ENCODE results near the gene RPL36AL.

Gene RPL36AL

DNA sequence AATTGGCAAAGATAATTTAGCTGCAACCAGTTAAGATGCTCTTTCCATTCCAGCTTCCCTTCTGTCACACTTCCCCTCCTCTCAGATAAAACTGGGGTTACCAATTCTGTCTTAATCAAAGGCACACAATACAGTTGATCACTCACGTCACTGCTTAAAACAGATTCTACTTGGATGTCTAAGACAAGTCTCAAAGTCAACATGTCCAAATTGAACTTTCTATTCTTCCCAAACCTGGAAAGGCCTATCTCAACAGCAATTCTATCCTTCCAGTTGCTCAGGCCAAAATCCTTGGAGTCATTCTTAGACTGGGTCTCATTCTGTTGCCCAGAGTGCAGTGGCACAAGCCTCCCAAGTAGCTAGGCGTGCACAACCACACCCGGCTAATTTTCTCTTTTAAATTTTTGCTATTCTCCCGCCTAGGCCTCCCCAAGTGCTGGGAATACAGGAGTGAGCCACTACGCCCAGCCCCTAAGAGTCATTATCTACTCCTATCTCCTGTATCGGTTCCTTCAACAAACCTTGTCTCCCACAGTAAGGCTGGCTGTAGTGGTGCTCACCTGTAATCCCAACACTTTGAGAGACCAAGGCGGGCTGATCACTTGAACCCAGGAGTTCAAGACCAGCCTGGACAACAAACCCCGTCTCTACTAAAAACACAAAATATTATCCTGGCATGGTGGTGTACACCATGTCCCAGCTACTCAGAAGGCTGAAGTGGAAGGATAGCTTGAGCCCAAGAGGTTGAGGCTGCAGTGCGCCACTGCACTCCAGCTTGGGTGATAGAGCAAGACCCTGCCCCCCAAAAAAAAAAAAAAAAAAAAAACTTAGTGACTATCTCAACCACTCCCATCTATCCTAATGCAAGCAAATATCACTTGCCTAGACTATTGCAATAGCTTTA lies 39.0 kb downstream of the RPL36AL start:
- DNase-seq (ENCODE audit: low spot score): no peak

- DNase-seq (ENCODE audit: low spot score): no peak
Observed at GRCh38 chr14:49579841-49580240, 40.6 kb downstream of the RPL36AL start.

GRCh38 chr14:49578141-49578540 lies 42.3 kb downstream of the RPL36AL start:
- DNase-seq (ENCODE audit: low spot score): no peak

DNA sequence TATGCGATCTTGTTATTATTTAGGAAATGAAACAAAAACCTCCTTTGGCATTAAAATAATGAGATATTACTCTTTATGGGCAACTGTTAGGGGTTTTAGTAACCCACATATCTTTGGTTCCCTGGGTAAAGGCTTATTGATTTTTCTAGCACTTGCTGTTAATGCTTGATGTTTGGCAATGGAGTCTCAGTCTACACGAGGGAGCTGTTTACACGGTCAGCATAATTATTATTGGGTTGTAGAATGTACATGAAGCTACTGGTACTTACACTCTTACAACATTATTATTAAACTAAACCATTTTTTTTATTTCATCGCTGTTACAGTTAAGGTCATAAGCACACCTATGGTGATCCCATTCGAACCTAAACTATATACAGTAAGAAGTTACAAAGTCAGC lies 46.4 kb downstream of the RPL36AL start:
- no peak for DNase-seq (ENCODE audit: low spot score)

DNA sequence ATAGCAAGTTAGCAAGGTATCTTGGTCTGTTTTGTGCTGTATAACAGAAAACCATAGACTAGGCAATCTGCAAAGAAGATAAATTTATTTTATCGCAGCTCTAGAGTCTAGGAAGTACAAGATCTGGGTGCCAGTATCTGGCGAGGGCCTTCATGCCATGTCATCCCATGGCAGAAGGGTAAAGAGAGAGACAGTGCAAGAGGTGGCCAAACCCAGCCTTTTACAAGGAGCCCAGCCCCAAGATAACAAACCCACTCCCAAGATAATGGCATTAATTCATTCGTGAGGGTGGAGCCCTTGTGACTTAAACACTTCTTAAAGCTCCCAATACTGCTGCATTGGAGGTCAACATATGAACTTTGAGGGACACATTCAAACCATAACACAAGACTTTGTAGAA lies 51.1 kb downstream of the RPL36AL start:
- no peak for DNase-seq (ENCODE audit: low spot score)
